Adipocyte (in vitro differentiated cells): ENCODE data around the gene EXOC6B.
"Not testable (repeated sequence)": the region's sequence is repeated elsewhere in the genome, so short reads cannot be mapped to it uniquely, and the experiment has no call there.

Experiments used
- DNase-seq: peaks from one replicate; pipeline ENCODE4 v3.0.0-alpha.2; 2015; ENCODE audit warnings: low read depth
- H3K27me3 ChIP-seq: replicated peaks from 2 replicates; pipeline ENCODE4 v1.7.0; 2013; ENCODE audit warnings: mild to moderate bottlenecking, low read length, moderate library complexity; ENCODE audit not compliant: control insufficient read depth, insufficient read depth
- H3K36me3 ChIP-seq: 2 replicates; pipeline ENCODE4 v1.7.0; 2013; ENCODE audit warnings: low read length, mild to moderate bottlenecking, moderate library complexity; ENCODE audit not compliant: control insufficient read depth, insufficient read depth, severe bottlenecking
- H3K4me1 ChIP-seq: 2 replicates; pipeline ENCODE4 v1.7.0; 2013; ENCODE audit warnings: mild to moderate bottlenecking, low read length, moderate library complexity; ENCODE audit not compliant: control insufficient read depth, insufficient read depth
- H3K4me3 ChIP-seq: 2 replicates; pipeline ENCODE4 v1.7.0; 2013; ENCODE audit warnings: mild to moderate bottlenecking, low read length, moderate library complexity
- H3K9ac ChIP-seq: 2 replicates; pipeline ENCODE4 v1.7.0; 2013; ENCODE audit warnings: mild to moderate bottlenecking, low read length, moderate library complexity
- H3K9me3 ChIP-seq: 2 replicates; pipeline ENCODE4 v1.7.0; 2013; ENCODE audit warnings: mild to moderate bottlenecking, low read length, moderate library complexity; ENCODE audit not compliant: control insufficient read depth

EXOC6B gene

GRCh38 chr2:72678024-72678423 is 147.8 kb downstream of the EXOC6B start:
- no peak for DNase-seq
- Histone ChIP-seq H3K36me3 (no peaks in the 10 kb centered on the region), H3K4me3 (no peak overlapping the region), H3K9me3 (no peaks in the 10 kb centered on the region), H3K9ac (no peak overlapping the region), H3K4me1 (peaks cover 21% of the 10 kb centered on the region), H3K27me3 (no peaks in the 10 kb centered on the region)

- H3K36me3 ChIP-seq, result no peaks in the 10 kb centered on the region
- no peaks in the 10 kb centered on the region for H3K27me3 ChIP-seq
- no peaks in the 10 kb centered on the region for H3K9me3 ChIP-seq
- H3K4me3 ChIP-seq, result no peak overlapping the region
- no peak overlapping the region for H3K9ac ChIP-seq
- peaks cover 21% of the 10 kb centered on the region for H3K4me1 ChIP-seq
- peak; percentile 66 for DNase-seq
Measured at GRCh38 chr2:72676341-72677025, 149.3 kb downstream of the EXOC6B start.

GRCh38 chr2:72674982-72675915 is 150.6 kb downstream of the EXOC6B start:
- H3K9ac ChIP-seq, result no peak overlapping the region
- no peaks in the 10 kb centered on the region for H3K27me3 ChIP-seq
- no peaks in the 10 kb centered on the region for H3K9me3 ChIP-seq
- peaks cover 21% of the 10 kb centered on the region for H3K4me1 ChIP-seq
- no peak for DNase-seq
- no peak overlapping the region for H3K4me3 ChIP-seq
- H3K36me3 ChIP-seq, result no peaks in the 10 kb centered on the region

- Histone ChIP-seq H3K36me3 (no peaks in the 10 kb centered on the region), H3K27me3 (no peaks in the 10 kb centered on the region), H3K9ac (no peak overlapping the region), H3K9me3 (no peaks in the 10 kb centered on the region), H3K4me3 (no peak overlapping the region), H3K4me1 (peaks cover 34% of the 10 kb centered on the region)
- no peak for DNase-seq
Measured at GRCh38 chr2:72673279-72673678, 152.6 kb downstream of the EXOC6B start.

GRCh38 chr2:72669121-72669520 is 156.7 kb downstream of the EXOC6B start:
- H3K9ac ChIP-seq, result no peak overlapping the region
- DNase-seq, result peak; percentile 72
- H3K36me3 ChIP-seq, result no peaks in the 10 kb centered on the region
- peak overlapping the region; percentile 65 for H3K4me3 ChIP-seq
- peaks cover 3% of the 10 kb centered on the region for H3K9me3 ChIP-seq
- H3K27me3 ChIP-seq, result no peaks in the 10 kb centered on the region
- peaks cover 15% of the 10 kb centered on the region for H3K4me1 ChIP-seq

GRCh38 chr2:72668647-72669046 is 157.2 kb downstream of the EXOC6B start:
- H3K9ac ChIP-seq, result no peak overlapping the region

GRCh38 chr2:72665448-72665847 is 160.4 kb downstream of the EXOC6B start:
- no peak for DNase-seq
- Histone ChIP-seq H3K4me3 (no peak overlapping the region), H3K9ac (no peak overlapping the region), H3K4me1 (peaks cover 15% of the 10 kb centered on the region), H3K27me3 (no peaks in the 10 kb centered on the region), H3K36me3 (no peaks in the 10 kb centered on the region), H3K9me3 (peaks cover 3% of the 10 kb centered on the region)

More at GRCh38 chr2:72668647-72669046, 157.2 kb downstream of the EXOC6B start:
- no peak for DNase-seq
- Histone ChIP-seq H3K4me3 (peak overlapping the region; percentile 9), H3K27me3 (no peaks in the 10 kb centered on the region), H3K4me1 (peaks cover 15% of the 10 kb centered on the region), H3K36me3 (no peaks in the 10 kb centered on the region), H3K9me3 (peaks cover 3% of the 10 kb centered on the region)

GRCh38 chr2:72661985-72662384 is 163.8 kb downstream of the EXOC6B start:
- H3K9ac ChIP-seq, result no peak overlapping the region
- no peaks in the 10 kb centered on the region for H3K4me1 ChIP-seq
- H3K9me3 ChIP-seq, result no peaks in the 10 kb centered on the region
- no peaks in the 10 kb centered on the region for H3K36me3 ChIP-seq
- DNase-seq, result no peak
- H3K27me3 ChIP-seq, result no peaks in the 10 kb centered on the region
- no peak overlapping the region for H3K4me3 ChIP-seq

GRCh38 chr2:72649810-72650209 is 176.0 kb downstream of the EXOC6B start:
- Histone ChIP-seq H3K27me3 (no peaks in the 10 kb centered on the region), H3K9ac (no peak overlapping the region), H3K4me1 (no peaks in the 10 kb centered on the region), H3K36me3 (no peaks in the 10 kb centered on the region), H3K9me3 (no peaks in the 10 kb centered on the region), H3K4me3 (no peak overlapping the region)
- no peak for DNase-seq

- H3K4me3 ChIP-seq, H3K9ac ChIP-seq, H3K9me3 ChIP-seq, DNase-seq, H3K4me1 ChIP-seq, H3K27me3 ChIP-seq, H3K36me3 ChIP-seq: not testable (repeated sequence)
Measured at GRCh38 chr2:72641221-72641620, 184.6 kb downstream of the EXOC6B start.

- Histone ChIP-seq H3K4me3 (no peak overlapping the region), H3K36me3 (no peaks in the 10 kb centered on the region), H3K9me3 (no peaks in the 10 kb centered on the region), H3K27me3 (no peaks in the 10 kb centered on the region), H3K4me1 (no peaks in the 10 kb centered on the region), H3K9ac (no peak overlapping the region)
- DNase-seq, result no peak
Measured at GRCh38 chr2:72638600-72639211, 187.1 kb downstream of the EXOC6B start.
